Caco-2 (cell line): ENCODE measurements around the gene FOXP1. TPM values are rescaled to one million over a fixed set of nuclear protein-coding genes. Genes with fewer than 3 reads are reported as not detected.

Experiments used
- BruUV-seq: library from RNA; stranded (reverse); fragments of 400-500 nt; replicated peaks from 2 replicates; lab custom pipeline; 2021; lab: Mats Ljungman, UMichigan
- CTCF ChIA-PET: fragments of 300-600 bp; sonication (Branson Sonifier 250); formaldehyde crosslinking; loops from one replicate; lab custom pipeline; 2022; ENCODE audit warnings: antibody characterized with exemption; lab: Charles Lee
- POLR2A ChIA-PET: fragments of 300-600 bp; sonication (Branson Sonifier 250); formaldehyde crosslinking; loops from one replicate; lab custom pipeline; 2022; ENCODE audit warnings: antibody characterized with exemption; lab: Charles Lee
- DNase-seq, 2 experiments: peaks; one replicate each; pipeline versions ENCODE4 v3.0.0 to v3.0.0-alpha.2; 2020 to 2022
- H3K27me3 ChIP-seq: replicated peaks from 2 replicates; pipeline ENCODE4 v1.6.0; 2011; ENCODE audit warnings: low read length; ENCODE audit not compliant: control insufficient read depth, insufficient read depth
- H3K36me3 ChIP-seq: 2 replicates; pipeline ENCODE4 v1.5.1; 2011; ENCODE audit warnings: low read length; ENCODE audit not compliant: control insufficient read depth, insufficient read depth
- H3K4me1 ChIP-seq: fragments of 250-450 bp; sonication (Bioruptor Pico); 2 replicates; pipeline ENCODE4 v1.5.1; 2020; ENCODE audit warnings: mild to moderate bottlenecking
- H3K4me3 ChIP-seq: 2 replicates; pipeline ENCODE4 v1.5.1; 2011; ENCODE audit warnings: low read depth, mild to moderate bottlenecking, control low read depth, low read length
- H3K9me3 ChIP-seq: fragments of 250-450 bp; sonication (Bioruptor Pico); 2 replicates; pipeline ENCODE4 v1.5.1; 2020; ENCODE audit warnings: mild to moderate bottlenecking, moderate library complexity
- H3K27ac Mint-ChIP-seq: one replicate; pipeline ENCODE4 v1.8.0; 2022; ENCODE audit warnings: mixed read lengths; ENCODE audit not compliant: unreplicated experiment
- H3K27me3 Mint-ChIP-seq: one replicate; pipeline ENCODE4 v1.8.0; 2022; ENCODE audit warnings: mixed read lengths; ENCODE audit not compliant: insufficient read depth, unreplicated experiment
- H3K36me3 Mint-ChIP-seq: one replicate; pipeline ENCODE4 v1.8.0; 2022; ENCODE audit warnings: mild to moderate bottlenecking, mixed read lengths; ENCODE audit not compliant: insufficient read depth, unreplicated experiment
- H3K4me1 Mint-ChIP-seq: one replicate; pipeline ENCODE4 v1.8.0; 2022; ENCODE audit warnings: low read depth, mixed read lengths; ENCODE audit not compliant: unreplicated experiment
- H3K4me3 Mint-ChIP-seq: one replicate; pipeline ENCODE4 v1.8.0; 2022; ENCODE audit warnings: mild to moderate bottlenecking, moderate library complexity, mixed read lengths; ENCODE audit not compliant: unreplicated experiment
- H3K9me3 Mint-ChIP-seq: one replicate; pipeline ENCODE4 v1.8.0; 2022; ENCODE audit warnings: mixed read lengths; ENCODE audit not compliant: unreplicated experiment
- CTCF ChIP-seq, 2 experiments: fragments of 200-600 bp in 1 of 2; IDR thresholded peaks; 1 replicate in 1 of 2; 2 replicates in 1 of 2; pipeline versions ENCODE4 v1.5.1 to v1.8.0; 2011 to 2022; ENCODE audit warnings: antibody characterized with exemption in 1 of 2, control low read depth in 1 of 2, inconsistent platforms in 1 of 2, low read depth in 1 of 2, low read length in 1 of 2, mild to moderate bottlenecking in 1 of 2, moderate library complexity in 1 of 2; ENCODE audit not compliant: insufficient read depth in 1 of 2, severe bottlenecking in 1 of 2, unreplicated experiment in 1 of 2
- intact Hi-C: fragments of 100-400 bp; cut with micrococcal nuclease; formaldehyde crosslinking; loops from one replicate; pipeline ENCODE4 v1.10.0; 2022; ENCODE audit not compliant: unreplicated experiment
- total RNA-seq: library from RNA; stranded (reverse); gene quantifications from 2 replicates; pipeline ENCODE4 v1.2.3, GENCODE V29; 2022

The FOXP1 gene
- total RNA-seq, 1 experiment from 2014 or later: 131 TPM

- POLR2A ChIA-PET: interaction anchor here (1.0 kb wide), 1 partner anchor 60 kb away, joined by 10 read pairs; no protein-coding TSS in a partner anchor
- H3K36me3 ChIP-seq: no peaks in the 10 kb centered on the region
- H3K4me3 ChIP-seq: peak overlapping the region; percentile 47
- peak in 1 of 2 experiments; percentile 56 for TF ChIP-seq CTCF (IDR thresholded peaks at IDR 0.05; ENCODE audit: insufficient read depth in 1 of 2, low read depth in 1 of 2, low read length in 1 of 2, severe bottlenecking in 1 of 2, unreplicated experiment in 1 of 2)
- Mint-ChIP-seq H3K9me3 (no peaks in the 10 kb centered on the region), H3K27me3 (no peaks in the 10 kb centered on the region), H3K27ac (peak overlapping the region; percentile 91), H3K4me1 (peaks cover 36% of the 10 kb centered on the region), H3K36me3 (peaks cover 5% of the 10 kb centered on the region), H3K4me3 (peak overlapping the region; percentile 93)
- intact Hi-C loops: loop anchor here (1.0 to 5.0 kb wide), 9 partner anchors 50 to 348 kb away; no protein-coding TSS in a partner anchor
- H3K9me3 ChIP-seq: no peaks in the 10 kb centered on the region
- peaks cover 26% of the 10 kb centered on the region for H3K4me1 ChIP-seq
- DNase-seq: peak in 1 of 2 experiments; percentile 38
- CTCF ChIA-PET: interaction anchor here (0.6 to 1.7 kb wide), 2 partner anchors 82 to 348 kb away, joined by 4 read pairs; no protein-coding TSS in a partner anchor
- no peaks in the 10 kb centered on the region for H3K27me3 ChIP-seq
- no TSS peak for BruUV-seq
Observed at GRCh38 chr3:71304684-71305083, 278.8 kb downstream of the FOXP1 start.

- H3K4me1 Mint-ChIP-seq: peaks cover 36% of the 10 kb centered on the region
- no peaks in the 10 kb centered on the region for H3K27me3 ChIP-seq
- peak overlapping the region; percentile 47 for H3K4me3 ChIP-seq
- no peak for TF ChIP-seq CTCF (IDR thresholded peaks at IDR 0.05; ENCODE audit: insufficient read depth in 1 of 2, low read depth in 1 of 2, low read length in 1 of 2, severe bottlenecking in 1 of 2, unreplicated experiment in 1 of 2)
- no peaks in the 10 kb centered on the region for H3K27me3 Mint-ChIP-seq
- peaks cover 26% of the 10 kb centered on the region for H3K4me1 ChIP-seq
- ChIA-PET POLR2A (interaction anchor here (1.0 kb wide), 1 partner anchor 59 kb away, joined by 10 read pairs; no protein-coding TSS in a partner anchor), CTCF (interaction anchor here (0.6 to 1.7 kb wide), 2 partner anchors 82 to 349 kb away, joined by 4 read pairs; no protein-coding TSS in a partner anchor)
- H3K4me3 Mint-ChIP-seq: peak overlapping the region; percentile 93
- peaks cover 5% of the 10 kb centered on the region for H3K36me3 Mint-ChIP-seq
- H3K9me3 Mint-ChIP-seq: no peaks in the 10 kb centered on the region
- peak overlapping the region; percentile 91 for H3K27ac Mint-ChIP-seq
- intact Hi-C loops: loop anchor here (1.0 to 5.0 kb wide), 6 partner anchors 49 to 297 kb away; no protein-coding TSS in a partner anchor
- peak in 1 of 2 experiments; percentile 7 for DNase-seq
- no TSS peak for BruUV-seq
- H3K9me3 ChIP-seq: no peaks in the 10 kb centered on the region
- H3K36me3 ChIP-seq: no peaks in the 10 kb centered on the region
Observed at GRCh38 chr3:71304247-71304646, 279.3 kb downstream of the FOXP1 start.

- DNase-seq: no peak
- TF ChIP-seq CTCF (IDR thresholded peaks at IDR 0.05; ENCODE audit: insufficient read depth in 1 of 2, low read depth in 1 of 2, low read length in 1 of 2, severe bottlenecking in 1 of 2, unreplicated experiment in 1 of 2): no peak
- ChIA-PET CTCF (interaction anchor here (1.7 kb wide), 1 partner anchor 349 kb away, joined by 4 read pairs; no protein-coding TSS in a partner anchor), POLR2A (interaction anchor here (1.0 kb wide), 1 partner anchor 59 kb away, joined by 10 read pairs; no protein-coding TSS in a partner anchor)
- Histone ChIP-seq H3K4me1 (peaks cover 26% of the 10 kb centered on the region), H3K9me3 (no peaks in the 10 kb centered on the region), H3K27me3 (no peaks in the 10 kb centered on the region), H3K36me3 (no peaks in the 10 kb centered on the region), H3K4me3 (peak overlapping the region; percentile 47)
- no TSS peak for BruUV-seq
- peaks cover 36% of the 10 kb centered on the region for H3K4me1 Mint-ChIP-seq
- H3K9me3 Mint-ChIP-seq: no peaks in the 10 kb centered on the region
- intact Hi-C loops: loop anchor here (1.0 to 5.0 kb wide), 6 partner anchors 49 to 296 kb away; no protein-coding TSS in a partner anchor
- no peaks in the 10 kb centered on the region for H3K27me3 Mint-ChIP-seq
- peak overlapping the region; percentile 93 for H3K4me3 Mint-ChIP-seq
- H3K27ac Mint-ChIP-seq: peak overlapping the region; percentile 91
- H3K36me3 Mint-ChIP-seq: peaks cover 5% of the 10 kb centered on the region
Observed at GRCh38 chr3:71303627-71304200, 279.8 kb downstream of the FOXP1 start.
